ENCODE data around the gene ADH1C. TPM values are rescaled to one million over a fixed set of nuclear protein-coding genes. Genes with fewer than 3 reads are reported as not detected.
"Not testable (repeated sequence)": the region's sequence is repeated elsewhere in the genome, so short reads cannot be mapped to it uniquely, and the experiment has no call there.

ADH1C gene
- total RNA-seq, 1 experiment from 2014 or later: not detected

GRCh38 chr4:99349338-99349737, 3.2 kb downstream of the ADH1C start:
- H3K27ac Mint-ChIP-seq: no peak overlapping the region
- no peak overlapping the region for H3K56ac ChIP-seq (ENCODE audit: insufficient read length, low read depth, low read length)
- H3K9me3 ChIP-seq (ENCODE audit: control insufficient read depth, low read depth, low read length): no peaks in the 10 kb centered on the region
- no peak overlapping the region for H2BK15ac ChIP-seq (ENCODE audit: low read depth, low read length)
- H3K27ac ChIP-seq (ENCODE audit: insufficient read length, low read depth, low read length): no peak overlapping the region
- H3K4me1 Mint-ChIP-seq: no peaks in the 10 kb centered on the region
- no peaks in the 10 kb centered on the region for H3K27me3 ChIP-seq (ENCODE audit: insufficient read depth, low read length)
- H4K8ac ChIP-seq (replicated peaks; ENCODE audit: insufficient read length, low read depth, low read length): no peak overlapping the region
- H2BK12ac ChIP-seq (ENCODE audit: insufficient read length, low read depth, low read length): no peak overlapping the region
- peaks cover 0 to 2% (median 2%) of the 10 kb centered on the region in 3 experiments; a peak in 2 of 7 replicates for H3K36me3 Mint-ChIP-seq (ENCODE audit: insufficient read depth in 1 of 3, low read depth in 3 of 3)
- no peak overlapping the region for H2BK5ac ChIP-seq (ENCODE audit: insufficient read length, low read length)
- H3K27me3 Mint-ChIP-seq (ENCODE audit: low read depth): no peaks in the 10 kb centered on the region
- no peak overlapping the region for H2AFZ ChIP-seq (ENCODE audit: low read length)
- H3K4ac ChIP-seq (ENCODE audit: low read depth, low read length): no peak overlapping the region
- no peaks in the 10 kb centered on the region for H3K79me2 ChIP-seq (ENCODE audit: insufficient read depth, low read length)
- H3K4me3 Mint-ChIP-seq: no peak overlapping the region
- no peak overlapping the region for H4K5ac ChIP-seq (ENCODE audit: insufficient read length, low read depth, low read length)
- TF ChIP-seq CTCF (conservative IDR thresholded peaks at IDR 0.05): no peak
- H3K4me1 ChIP-seq (ENCODE audit: insufficient read depth, low read length): no peaks in the 10 kb centered on the region
- no peaks in the 10 kb centered on the region for H4K20me1 ChIP-seq (ENCODE audit: control insufficient read depth, insufficient read depth, insufficient read length)
- no peak overlapping the region for H3K14ac ChIP-seq (ENCODE audit: insufficient read depth, low read length)
- no peaks in the 10 kb centered on the region for H3K23me2 ChIP-seq (ENCODE audit: insufficient read length, low read depth, low read length, poor library complexity, severe bottlenecking)
- no peak overlapping the region for H3K23ac ChIP-seq (ENCODE audit: insufficient read length, low read depth, low read length)
- H4K91ac ChIP-seq (ENCODE audit: insufficient read length, low read depth, low read length): no peak overlapping the region
- H3K9me3 Mint-ChIP-seq: peaks cover 4 to 5% of the 10 kb centered on the region in 2 experiments; a peak in 4 of 5 replicates
- no peak overlapping the region for H2AK5ac ChIP-seq (ENCODE audit: insufficient read length, low read length)
- no peaks in the 10 kb centered on the region for H3K79me1 ChIP-seq (ENCODE audit: insufficient read depth, low read depth, low read length, poor library complexity, severe bottlenecking)
- DNase-seq: no peak
- H3K18ac ChIP-seq (ENCODE audit: insufficient read length, low read depth, low read length): no peak overlapping the region
- no peak overlapping the region for H2BK20ac ChIP-seq (ENCODE audit: low read depth, low read length, poor library complexity, severe bottlenecking)
- no peak overlapping the region for H3K4me2 ChIP-seq (ENCODE audit: insufficient read depth, insufficient read length, low read length)
- H3K9ac ChIP-seq (ENCODE audit: extremely low read depth, insufficient read length, low read length): no peak overlapping the region
- H2BK120ac ChIP-seq (ENCODE audit: low read depth, low read length, poor library complexity, severe bottlenecking): no peak overlapping the region
- H3T11ph ChIP-seq (ENCODE audit: low read length): no peak overlapping the region

- not testable (repeated sequence) for H3K9me3 Mint-ChIP-seq; H3K18ac ChIP-seq (ENCODE audit: insufficient read length, low read depth, low read length); H2BK20ac ChIP-seq (ENCODE audit: low read depth, low read length, poor library complexity, severe bottlenecking); H2BK120ac ChIP-seq (ENCODE audit: low read depth, low read length, poor library complexity, severe bottlenecking); H2AK5ac ChIP-seq (ENCODE audit: insufficient read length, low read length); H3K4me1 Mint-ChIP-seq; H3T11ph ChIP-seq (ENCODE audit: low read length); H4K5ac ChIP-seq (ENCODE audit: insufficient read length, low read depth, low read length); H4K91ac ChIP-seq (ENCODE audit: insufficient read length, low read depth, low read length); H3K27me3 Mint-ChIP-seq (ENCODE audit: low read depth); H3K23ac ChIP-seq (ENCODE audit: insufficient read length, low read depth, low read length); H2AFZ ChIP-seq (ENCODE audit: low read length); H3K27ac ChIP-seq (ENCODE audit: insufficient read length, low read depth, low read length); H3K4me2 ChIP-seq (ENCODE audit: insufficient read depth, insufficient read length, low read length); H3K36me3 Mint-ChIP-seq (ENCODE audit: insufficient read depth in 1 of 3, low read depth in 3 of 3); H2BK5ac ChIP-seq (ENCODE audit: insufficient read length, low read length); H4K8ac ChIP-seq (replicated peaks; ENCODE audit: insufficient read length, low read depth, low read length); H3K4me1 ChIP-seq (ENCODE audit: insufficient read depth, low read length); H2BK15ac ChIP-seq (ENCODE audit: low read depth, low read length); DNase-seq; H3K9me3 ChIP-seq (ENCODE audit: control insufficient read depth, low read depth, low read length); H3K4ac ChIP-seq (ENCODE audit: low read depth, low read length); H3K23me2 ChIP-seq (ENCODE audit: insufficient read length, low read depth, low read length, poor library complexity, severe bottlenecking); H3K56ac ChIP-seq (ENCODE audit: insufficient read length, low read depth, low read length); H3K27me3 ChIP-seq (ENCODE audit: insufficient read depth, low read length); H3K27ac Mint-ChIP-seq; H4K20me1 ChIP-seq (ENCODE audit: control insufficient read depth, insufficient read depth, insufficient read length); H3K14ac ChIP-seq (ENCODE audit: insufficient read depth, low read length); H3K9ac ChIP-seq (ENCODE audit: extremely low read depth, insufficient read length, low read length); H3K4me3 Mint-ChIP-seq; H3K79me1 ChIP-seq (ENCODE audit: insufficient read depth, low read depth, low read length, poor library complexity, severe bottlenecking); H3K79me2 ChIP-seq (ENCODE audit: insufficient read depth, low read length); H2BK12ac ChIP-seq (ENCODE audit: insufficient read length, low read depth, low read length)
- WGBS (ENCODE audit: extremely low coverage, insufficient read length, low lambda C conversion rate): no CpG with 5 or more reads among the region's 7 CpGs
Measured at GRCh38 chr4:99342624-99343023, 9.9 kb downstream of the ADH1C start.
